ENCODE data around the gene SEMA5A.
"Not testable (repeated sequence)": the region's sequence is repeated elsewhere in the genome, so short reads cannot be mapped to it uniquely, and the experiment has no call there.

Gene SEMA5A

GRCh38 chr5:9373571-9373970, 172.3 kb downstream of the SEMA5A start:
- DNase-seq: no peak

GRCh38 chr5:9370256-9370655, 175.6 kb downstream of the SEMA5A start:
- no peak for DNase-seq

- DNase-seq: no peak
These were observed 180.4 kb downstream of the SEMA5A start for GRCh38 chr5:9365512-9365911.

- no peak for DNase-seq
These were observed 182.4 kb downstream of the SEMA5A start for GRCh38 chr5:9363449-9363848.

- no peak for DNase-seq
These were observed 182.8 kb downstream of the SEMA5A start for GRCh38 chr5:9363026-9363425.

- no peak for DNase-seq
These were observed 183.3 kb downstream of the SEMA5A start for GRCh38 chr5:9362600-9362999.

GRCh38 chr5:9361835-9362234, 184.0 kb downstream of the SEMA5A start:
- peak in 36 of 56 donors; percentile 6 to 59 (median 18) for DNase-seq

- DNase-seq: no peak
These were observed 186.8 kb downstream of the SEMA5A start for GRCh38 chr5:9358961-9359685.

- no peak for DNase-seq
These were observed 189.5 kb downstream of the SEMA5A start for GRCh38 chr5:9356351-9356825.

- DNase-seq: no peak
These were observed 191.4 kb downstream of the SEMA5A start for GRCh38 chr5:9354336-9355081.

- DNase-seq: not testable (repeated sequence)
These were observed 192.8 kb downstream of the SEMA5A start for GRCh38 chr5:9353048-9353447.

GRCh38 chr5:9351546-9351945, 194.3 kb downstream of the SEMA5A start:
- DNase-seq: no peak

GRCh38 chr5:9350301-9350797, 195.5 kb downstream of the SEMA5A start:
- no peak for DNase-seq

- DNase-seq: no peak
These were observed 197.4 kb downstream of the SEMA5A start for GRCh38 chr5:9348401-9348996.

GRCh38 chr5:9347541-9348295, 198.2 kb downstream of the SEMA5A start:
- no peak for DNase-seq

- no peak for DNase-seq
These were observed 198.8 kb downstream of the SEMA5A start for GRCh38 chr5:9347032-9347431.

- no peak for DNase-seq
These were observed 201.1 kb downstream of the SEMA5A start for GRCh38 chr5:9344751-9345240.

- DNase-seq: no peak
These were observed 202.6 kb downstream of the SEMA5A start for GRCh38 chr5:9343146-9343850.

- no peak for DNase-seq
These were observed 203.6 kb downstream of the SEMA5A start for GRCh38 chr5:9342161-9342787.

GRCh38 chr5:9340085-9340484, 205.8 kb downstream of the SEMA5A start:
- DNase-seq: no peak
